ENCODE results near the gene SSBP1.
"Not testable (repeated sequence)": the region's sequence is repeated elsewhere in the genome, so short reads cannot be mapped to it uniquely, and the experiment has no call there.

Gene SSBP1

DNA sequence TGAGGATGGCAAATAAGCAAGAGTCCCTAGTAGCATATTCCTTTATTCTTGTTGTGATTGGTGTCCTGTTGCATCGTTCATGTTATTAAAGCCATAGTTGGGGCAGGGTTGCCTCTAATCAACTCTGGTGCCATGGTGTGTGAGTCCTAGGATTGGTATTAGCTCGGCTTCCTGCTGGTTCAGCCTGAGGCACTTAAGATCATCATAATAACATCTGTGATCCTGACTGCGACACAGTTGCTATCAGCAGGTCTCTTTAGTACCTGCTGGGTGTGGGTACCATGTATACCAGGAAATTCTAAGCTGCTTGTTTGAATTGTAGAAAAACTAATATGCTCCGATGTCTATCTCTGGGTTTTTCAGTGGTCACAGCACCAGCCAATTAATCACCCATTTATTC is 28.4 kb upstream of the SSBP1 start:
- DNase-seq: no peak

DNA sequence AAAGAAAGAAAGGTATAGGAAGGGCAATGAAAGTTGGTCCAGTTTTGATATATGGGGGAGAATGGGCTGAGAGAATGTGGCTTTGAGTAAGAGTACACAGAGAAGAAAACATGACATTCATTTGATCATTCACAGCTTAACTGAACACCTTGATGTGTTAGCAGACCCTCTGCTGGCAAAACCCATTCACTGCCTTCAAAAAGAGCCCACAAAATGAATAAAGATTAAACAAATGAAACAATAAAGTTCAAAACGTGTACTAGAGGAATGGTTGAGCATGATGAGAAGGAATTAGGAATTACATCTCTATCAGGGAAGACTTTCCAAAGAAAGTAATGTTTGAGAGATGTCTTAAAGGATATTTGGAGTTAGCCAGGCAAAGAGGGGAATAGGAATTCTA is 27.9 kb upstream of the SSBP1 start:
- DNase-seq: no peak

DNA sequence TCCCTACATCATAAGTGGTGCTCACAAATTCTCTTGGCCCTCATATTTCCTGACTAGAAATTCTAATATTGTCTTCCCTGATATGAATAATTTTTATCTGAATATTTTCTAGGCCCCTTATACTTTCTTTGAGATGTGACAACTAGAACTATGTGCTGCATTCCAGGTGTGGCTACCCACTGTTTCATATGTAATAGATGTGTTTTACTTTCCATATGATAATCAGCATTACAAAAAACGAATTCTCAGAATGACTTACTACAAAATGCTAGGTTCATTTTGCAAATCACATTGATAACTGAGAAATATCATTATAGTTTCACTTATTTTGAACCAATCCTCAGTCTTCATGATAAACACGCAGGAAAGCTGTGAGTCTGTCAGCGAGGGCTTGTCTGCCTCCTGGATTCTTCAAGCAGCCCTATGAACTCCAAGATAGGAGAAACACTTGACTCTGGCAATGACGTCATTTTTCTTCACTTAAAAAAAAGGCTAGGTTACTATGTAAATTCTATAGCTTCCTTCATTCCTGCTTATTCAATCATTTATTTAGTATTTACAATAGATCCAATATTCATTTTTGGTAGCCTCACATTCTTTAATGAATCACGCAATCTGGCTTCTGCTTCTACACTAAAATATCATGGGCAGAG is 25.4 kb upstream of the SSBP1 start:
- no peak for DNase-seq

DNA sequence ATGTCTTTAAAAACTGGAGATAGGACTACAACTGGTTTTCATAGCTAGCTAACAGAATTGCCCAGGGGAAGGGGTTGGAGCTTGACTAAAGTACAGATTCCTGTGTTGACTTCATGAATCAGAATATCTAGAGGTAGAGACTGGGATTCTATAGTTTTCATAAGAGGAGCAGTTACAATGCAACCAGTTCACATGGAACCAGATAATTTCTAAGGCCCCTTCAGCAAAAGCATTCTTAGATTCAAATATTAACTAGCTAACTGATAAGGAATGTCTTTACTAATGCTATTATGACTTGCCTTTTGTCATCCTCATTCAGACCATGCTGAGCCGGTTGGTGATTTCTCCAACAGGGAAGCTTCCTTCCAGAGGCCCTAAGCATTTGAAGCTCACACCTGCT is 24.3 kb upstream of the SSBP1 start:
- DNase-seq: no peak

DNA sequence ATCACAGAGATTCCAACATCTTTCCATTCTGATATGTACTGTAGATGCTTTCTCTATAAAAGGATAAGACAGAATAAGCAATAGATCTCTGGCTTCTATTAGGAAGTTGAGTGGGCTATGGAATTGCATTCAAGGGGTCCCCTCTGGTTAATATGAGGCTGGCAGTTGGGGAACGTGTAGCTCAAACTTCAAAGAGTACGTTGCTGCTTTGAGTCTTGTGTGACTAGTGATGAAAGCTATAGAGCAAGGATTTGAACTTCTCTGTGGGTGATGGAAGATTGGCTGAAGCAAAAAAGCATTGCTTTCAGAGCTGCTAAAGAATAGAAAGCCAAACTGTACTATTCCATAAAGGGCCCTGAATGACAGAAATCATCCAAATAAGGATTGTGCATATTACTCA is 23.6 kb upstream of the SSBP1 start:
- DNase-seq: no peak

DNA sequence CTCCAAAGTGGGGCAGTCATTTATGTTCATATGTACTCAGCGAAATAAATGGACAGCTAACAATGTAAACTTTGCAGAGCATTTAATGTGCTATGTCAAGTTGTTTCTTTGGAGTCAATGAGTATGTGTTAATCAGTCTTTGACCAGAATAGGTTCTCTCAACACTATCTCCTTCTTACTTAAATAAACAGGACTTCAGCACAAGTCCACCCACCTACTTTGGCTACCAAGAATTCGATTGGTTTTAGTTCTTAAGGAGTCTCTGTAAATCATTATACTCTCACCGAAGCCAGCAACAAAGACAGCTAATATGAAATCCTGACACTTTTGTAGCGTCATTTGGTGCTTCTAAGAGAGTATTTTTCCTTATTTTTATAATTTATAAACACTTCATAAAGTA is 23.1 kb upstream of the SSBP1 start:
- no peak for DNase-seq

DNA sequence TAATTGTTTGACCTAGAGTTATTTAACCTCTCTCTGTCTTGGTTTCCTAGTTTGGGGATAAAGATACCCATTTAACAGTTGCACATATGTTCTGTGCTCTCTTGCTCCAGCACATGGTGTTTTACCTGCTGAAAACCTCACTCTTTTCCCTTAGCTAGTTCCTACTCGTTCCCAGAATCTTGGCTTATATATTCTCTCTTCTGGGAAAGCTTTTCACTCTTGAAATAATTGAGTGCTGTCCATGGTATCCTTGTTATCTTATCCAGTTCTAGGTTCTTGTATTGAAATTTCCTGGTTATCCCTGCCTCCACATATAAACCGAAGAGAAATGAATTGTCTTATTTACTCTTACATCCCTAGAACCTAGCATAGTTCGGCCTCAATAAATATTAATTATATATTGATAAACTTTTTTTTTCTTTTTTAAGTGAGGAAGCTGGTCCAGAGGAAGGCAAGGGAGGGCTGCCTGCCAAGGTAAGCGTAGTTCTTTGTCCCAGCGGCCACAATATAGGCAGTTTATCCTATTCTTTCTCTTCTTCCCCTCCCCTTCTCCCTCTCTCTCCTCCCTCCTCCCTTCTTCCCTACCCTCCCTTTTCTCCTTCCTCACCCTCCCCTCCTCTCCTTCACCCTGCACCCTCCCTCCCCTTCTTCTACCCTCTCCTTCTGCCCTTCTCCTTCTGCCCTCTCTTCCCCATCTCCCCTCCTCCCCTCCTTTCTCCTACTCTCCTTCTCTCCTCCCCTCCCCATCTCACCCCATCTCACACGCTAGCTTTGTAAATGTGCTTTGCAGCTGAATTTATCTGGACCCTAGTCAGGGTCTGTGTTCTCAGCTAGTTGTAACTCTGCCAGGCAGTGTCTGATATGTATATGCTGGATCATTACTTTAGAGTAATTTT is 22.1 kb upstream of the SSBP1 start:
- no peak for DNase-seq

DNA sequence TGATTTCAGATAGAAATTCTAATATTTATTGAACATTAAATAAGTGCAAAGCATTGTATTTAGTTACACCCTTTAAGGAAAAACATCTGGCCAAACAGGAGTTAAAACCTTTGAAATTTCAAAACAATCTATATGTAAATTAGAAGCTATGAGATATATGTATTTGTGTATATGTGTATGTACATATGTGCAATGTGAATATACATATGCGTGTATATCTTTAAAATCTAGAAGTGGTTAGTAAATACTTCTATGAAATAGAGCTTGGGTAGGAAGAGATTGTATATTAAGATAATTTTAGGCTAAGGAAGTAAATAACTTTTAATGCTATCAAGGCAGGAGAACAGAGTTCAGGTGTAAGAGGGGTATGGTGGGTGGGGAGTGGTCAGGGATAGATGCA is 20.7 kb upstream of the SSBP1 start:
- DNase-seq: no peak

DNA sequence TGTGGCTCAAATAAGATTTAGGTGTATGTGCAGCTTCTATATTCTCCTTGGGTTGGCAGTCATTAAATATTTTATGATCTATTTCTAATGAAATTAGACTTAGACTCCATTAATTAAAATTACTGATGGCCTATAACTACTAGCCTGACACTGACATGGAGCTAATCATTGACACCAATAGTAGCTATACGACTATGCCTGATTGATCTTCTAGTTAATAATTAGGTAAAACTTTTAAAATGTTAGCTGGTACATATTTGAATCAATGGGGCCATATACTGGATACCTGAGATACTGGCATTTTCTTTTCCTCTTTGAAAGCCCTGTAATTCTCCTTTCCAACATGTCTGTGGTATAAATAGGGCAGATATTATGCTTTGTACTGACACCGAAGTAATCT is 15.6 kb upstream of the SSBP1 start:
- DNase-seq: no peak

DNA sequence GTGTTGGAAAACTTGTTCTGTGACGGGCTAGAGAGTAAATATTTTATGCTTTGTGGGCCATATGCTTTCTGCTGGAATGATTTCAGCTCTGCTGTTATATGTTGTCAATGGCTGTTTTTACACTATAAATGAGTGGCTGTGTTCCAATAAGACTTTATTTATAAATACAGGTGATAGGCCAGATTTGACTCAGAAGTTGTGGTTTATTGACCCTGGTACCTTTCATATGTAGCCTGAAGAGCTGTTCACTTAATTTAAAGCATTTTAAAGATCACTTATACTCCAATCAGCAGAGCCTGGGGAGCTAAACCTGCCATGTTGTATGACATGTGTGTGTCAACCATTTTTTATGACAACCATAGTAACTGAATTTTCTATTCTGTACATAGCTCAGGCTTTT is 9.1 kb upstream of the SSBP1 start:
- DNase-seq: no peak

DNA sequence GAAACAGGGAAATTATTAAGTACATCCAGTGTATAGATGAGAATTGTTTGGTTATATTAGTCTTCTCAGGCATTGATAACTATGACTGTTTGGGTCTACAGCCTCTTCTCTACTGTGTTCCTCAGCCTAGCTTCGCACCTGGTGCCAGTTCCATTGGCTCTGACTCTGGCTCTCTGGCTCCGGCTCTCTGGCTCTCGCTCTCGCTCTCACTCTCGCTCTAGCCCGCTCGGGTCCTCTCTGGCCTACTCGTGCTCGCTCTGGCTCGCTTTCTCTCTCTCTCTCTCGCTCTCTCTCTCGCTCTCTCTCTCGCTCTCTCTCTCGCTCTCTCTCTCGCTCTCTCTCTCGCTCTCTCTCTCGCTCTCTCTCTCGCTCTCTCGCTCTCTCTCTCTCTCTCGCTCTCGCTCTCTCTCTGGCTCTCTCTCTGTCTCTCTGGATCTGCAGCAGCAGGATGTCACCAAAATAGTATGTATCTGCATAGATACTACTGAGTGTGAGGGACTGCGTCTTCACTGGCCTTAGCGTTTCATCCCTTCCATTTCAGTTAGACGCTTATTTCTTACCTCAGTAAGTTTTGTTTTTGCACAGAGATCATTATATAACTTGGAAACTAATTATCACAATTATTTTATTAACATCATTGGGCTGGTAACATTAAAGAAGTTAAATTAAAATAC is 6.5 kb upstream of the SSBP1 start:
- DNase-seq: no peak

DNA sequence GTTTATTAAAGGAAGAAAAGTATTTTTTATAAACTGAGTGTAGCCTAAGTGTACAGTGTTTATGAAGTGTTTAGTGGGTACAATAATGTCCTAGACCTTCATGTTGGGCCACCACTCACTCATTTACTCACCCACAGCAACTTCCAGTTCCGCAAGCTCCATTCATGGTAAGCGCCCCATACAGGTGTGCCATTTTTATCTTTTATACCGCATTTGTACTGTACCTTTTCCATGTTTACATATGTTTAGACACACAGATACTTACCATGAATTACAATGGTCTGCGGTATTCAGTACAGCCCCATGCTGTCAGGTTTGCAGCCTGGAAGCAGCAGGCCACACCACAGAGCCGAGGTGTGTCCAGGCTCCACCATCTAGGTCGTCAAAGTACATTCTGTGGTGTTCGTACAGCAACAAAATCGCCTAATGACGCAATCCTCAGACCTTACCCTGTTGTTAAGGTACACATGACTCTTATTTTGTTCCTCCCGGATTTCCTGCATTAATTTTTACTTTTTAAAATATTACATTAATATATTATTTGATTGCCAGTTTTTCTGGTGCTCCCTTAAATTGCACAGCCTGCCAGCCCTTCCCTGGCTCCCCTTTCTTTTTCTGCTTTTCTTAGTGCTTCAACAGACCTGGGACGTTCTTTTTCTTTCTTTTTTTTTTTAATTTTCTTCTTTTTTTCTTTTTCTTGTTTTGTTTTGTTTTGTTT is 881 bp upstream of the SSBP1 start:
- no peak for DNase-seq

DNA sequence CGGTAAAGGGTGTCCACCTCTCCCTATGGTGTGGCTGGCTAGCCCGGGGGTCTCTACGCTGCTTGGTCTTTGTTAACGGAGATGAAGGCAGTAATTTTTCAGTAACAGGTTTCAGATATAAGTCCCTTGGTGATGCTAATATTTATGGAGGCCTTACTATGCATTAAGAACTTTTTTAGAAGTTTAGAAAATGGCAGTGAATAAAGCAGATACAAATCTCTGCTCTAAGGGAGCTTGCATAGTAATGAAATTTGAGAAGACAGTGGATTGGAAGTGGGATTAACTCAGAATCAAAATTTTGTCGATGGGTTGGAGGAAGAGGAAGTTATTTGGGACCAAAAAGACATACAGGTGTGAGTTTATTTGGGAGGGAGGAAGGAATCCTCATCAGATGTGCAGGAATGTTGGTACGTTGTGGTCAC is 445 bp downstream of the SSBP1 start:
- DNase-seq: no peak

DNA sequence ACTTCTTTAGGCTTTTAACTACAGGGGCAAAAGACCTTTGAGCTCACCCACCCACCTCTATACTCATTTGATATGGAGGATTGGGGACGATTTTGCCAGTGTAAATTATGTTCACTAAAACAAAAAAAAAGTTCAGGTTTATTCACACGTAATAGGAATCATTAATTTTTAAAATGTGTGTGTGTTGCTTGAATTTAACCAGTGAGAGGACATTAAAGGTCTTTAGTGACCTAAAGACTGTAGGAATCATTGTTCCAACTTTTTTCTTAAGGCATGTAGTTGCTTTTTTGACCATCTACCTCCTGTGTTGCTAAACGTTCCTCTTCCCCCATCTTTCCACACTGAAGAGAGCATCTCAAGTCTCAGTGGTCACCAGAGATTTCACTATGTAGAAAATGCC is 1.1 kb downstream of the SSBP1 start:
- no peak for DNase-seq

DNA sequence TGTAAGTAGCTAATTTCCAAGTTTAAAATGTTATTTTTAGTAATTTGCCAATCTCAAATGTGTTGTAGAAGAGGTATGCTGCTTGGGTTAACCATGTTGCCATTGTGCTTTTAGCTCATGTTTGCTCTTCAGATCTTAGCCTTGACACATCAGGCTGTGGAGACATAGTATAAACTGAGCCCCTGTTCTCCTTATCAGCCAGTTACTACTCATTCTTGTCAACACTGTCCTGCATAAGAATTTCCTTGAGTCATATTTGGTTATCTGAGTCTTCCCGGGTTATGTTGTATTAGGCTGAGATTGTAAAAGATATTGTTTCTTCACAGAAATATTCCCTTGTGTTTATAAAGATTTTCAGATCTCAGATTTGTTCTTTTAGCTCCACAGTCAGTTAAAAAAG is 4.1 kb downstream of the SSBP1 start:
- DNase-seq: no peak

DNA sequence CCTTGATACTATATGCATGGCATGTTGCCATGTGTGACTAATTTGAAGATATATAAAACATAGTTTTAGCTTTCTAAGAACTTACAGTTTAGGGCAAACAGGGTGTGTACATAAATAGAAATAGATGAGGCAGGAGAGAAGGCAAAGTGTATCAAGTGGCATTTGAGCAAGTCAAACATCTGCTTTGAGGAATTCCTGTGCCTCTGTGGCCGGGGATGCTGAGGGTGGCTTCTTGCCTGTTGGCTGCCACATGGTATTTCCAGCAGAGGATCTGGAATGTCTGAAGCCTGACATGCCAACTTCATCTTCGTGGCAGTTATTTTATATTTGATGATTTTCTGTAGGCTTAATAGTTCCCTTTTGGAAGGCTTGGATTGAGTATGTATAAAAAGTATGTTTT is 6.0 kb downstream of the SSBP1 start:
- DNase-seq: no peak

DNA sequence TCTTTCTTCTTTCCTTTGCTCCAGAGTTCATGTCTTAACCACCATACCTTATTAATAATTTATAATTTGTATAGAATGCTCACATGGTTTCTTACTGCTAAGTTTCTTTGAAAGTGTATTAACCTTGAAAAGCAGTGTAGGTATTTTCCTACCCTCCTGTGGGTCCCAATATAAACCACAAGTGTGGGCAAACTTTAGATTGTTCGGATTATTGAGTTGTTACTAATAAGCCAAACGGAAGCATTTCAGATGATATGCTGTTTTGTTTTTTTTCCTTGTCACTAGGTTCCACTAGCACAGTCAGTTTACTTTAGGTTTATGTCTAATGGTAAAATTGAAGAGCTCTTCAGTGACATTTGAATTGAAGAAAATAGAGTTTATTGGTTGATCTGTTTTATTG is 10.2 kb downstream of the SSBP1 start:
- DNase-seq: peak in 1 of 2 experiments; percentile 15

DNA sequence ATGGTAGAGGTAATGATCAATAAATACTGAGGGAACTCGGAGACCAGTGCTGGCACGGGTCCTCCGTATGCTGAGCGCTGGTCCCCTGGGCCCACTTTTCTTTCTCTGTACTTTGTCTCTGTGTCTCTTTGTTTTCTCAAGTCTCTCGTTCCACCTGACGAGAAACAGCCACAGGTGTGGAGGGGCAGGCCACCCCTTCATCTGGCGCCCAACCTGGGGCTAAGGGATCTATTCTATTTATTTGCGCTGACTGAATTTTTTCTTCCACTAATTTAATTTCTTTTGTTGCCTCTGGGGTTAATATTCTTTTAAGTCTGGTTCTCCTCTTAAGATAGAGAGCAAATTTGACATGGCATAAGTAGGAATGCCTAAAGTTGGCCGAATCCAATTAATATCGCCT is 13.7 kb downstream of the SSBP1 start:
- not testable (repeated sequence) for DNase-seq

DNA sequence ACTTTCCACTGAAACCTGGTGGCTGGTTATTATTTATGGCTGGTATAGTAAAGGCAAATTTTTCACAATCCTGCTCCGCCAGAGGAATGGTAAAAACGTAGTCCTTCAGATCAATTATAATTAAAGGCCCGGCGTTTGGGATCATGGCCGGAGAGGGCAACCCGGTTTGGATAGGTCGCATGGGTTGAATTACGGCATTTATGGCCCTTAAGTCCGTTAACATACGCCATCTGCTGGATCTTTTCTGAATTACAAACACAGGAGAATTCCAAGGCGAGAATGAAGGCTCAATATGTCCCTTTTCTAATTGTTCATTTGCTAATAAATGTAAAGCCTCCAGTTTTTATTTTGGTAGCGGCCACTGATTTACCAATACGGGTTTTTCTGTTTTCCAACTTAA is 14.5 kb downstream of the SSBP1 start:
- DNase-seq: no peak

DNA sequence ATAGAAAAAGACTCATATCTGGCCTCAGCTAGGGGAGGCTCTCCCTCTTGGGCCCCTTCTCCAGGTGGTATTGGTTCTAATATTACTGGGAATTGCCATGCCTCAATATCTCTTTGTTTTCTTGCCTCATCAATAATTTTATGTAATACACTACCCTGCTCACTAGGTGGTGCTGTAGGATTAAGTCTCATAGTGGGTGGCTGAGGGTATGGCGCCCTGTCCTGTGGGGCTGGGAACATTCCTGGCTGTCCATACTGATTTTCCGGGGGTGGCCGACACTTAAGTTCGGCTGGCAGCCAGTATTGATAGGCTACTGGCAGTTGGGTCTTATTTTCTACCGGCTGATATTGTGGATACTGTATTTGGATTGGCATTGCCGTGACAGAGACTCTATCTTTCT is 16.8 kb downstream of the SSBP1 start:
- peak in 1 of 2 experiments; percentile 16 for DNase-seq

DNA sequence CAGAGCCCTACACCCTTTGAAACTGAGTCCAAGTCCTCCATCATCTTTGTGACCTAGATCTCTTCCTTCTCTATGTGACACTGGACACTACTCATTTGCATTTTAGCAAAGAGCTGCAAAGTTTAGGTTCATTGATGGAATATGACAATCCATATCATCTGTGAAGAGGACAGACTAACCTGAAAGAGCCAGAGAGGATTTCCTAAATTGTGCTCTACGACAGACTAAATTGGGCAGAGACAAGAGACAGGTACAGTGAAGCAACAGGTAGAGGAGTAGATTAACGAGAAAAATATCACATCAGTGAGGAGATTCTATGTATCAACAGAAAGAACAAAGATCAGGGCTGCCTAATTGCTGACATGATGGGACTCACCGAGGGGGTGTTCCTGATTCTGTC is 25.6 kb downstream of the SSBP1 start, which contains the start of gene TAS2R3:
TAS2R3 (plus strand) TSS at position 301 of the 400 bp plus-strand sequence; CDS start at position 363, 62 bp downstream.
- no peak for DNase-seq

DNA sequence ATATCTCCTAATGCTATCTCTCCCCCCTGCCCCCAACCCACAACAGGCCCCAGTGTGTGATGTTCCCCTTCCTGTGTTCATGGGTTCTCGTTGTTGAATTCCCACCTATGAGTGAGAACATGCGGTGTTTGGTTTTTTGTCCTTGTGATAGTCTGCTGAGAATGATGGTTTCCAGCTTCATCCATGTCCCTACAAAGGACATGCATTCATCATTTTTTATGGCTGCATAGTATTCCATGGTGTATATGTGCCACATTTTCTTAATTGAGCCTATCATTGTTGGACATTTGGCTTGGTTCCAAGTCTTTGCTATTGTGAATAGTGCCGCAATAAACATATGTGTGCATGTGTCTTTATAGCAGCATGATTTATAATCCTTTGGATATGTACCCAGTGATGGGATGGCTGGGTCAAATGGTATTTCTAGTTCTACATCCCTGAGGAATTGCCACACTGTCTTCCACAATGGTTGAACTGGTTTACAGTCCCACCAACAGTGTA is 32.0 kb downstream of the SSBP1 start:
- DNase-seq: not testable (repeated sequence)

DNA sequence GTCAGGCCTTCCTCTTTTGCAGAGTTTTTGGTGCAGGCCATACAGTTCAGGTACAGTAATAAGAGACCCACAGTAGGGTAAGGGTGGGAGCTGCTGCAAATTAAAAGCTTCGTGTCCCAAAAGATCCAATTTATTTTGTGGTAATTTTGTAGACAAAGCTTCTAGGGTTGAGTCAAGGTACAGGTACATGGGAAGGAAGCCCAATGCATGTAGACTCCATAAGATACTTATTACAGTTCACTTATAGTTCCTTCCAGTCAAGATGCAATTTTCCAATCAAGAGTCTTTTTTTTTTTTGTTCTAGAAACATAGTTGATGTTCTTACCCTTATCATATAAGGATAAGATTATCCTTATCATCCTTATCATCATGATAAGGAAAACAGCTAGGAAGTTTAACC is 38.2 kb downstream of the SSBP1 start, which contains the start of gene TAS2R4:
TAS2R4 (plus strand) TSS at position 301 of the 400 bp plus-strand sequence. CDS start 1,815 bp downstream, outside the sequence.
- no peak for DNase-seq
